ENCODE data around the gene SLC12A2.
A peak's percentile ranks its signal among the peaks of the same experiment; 100 is the strongest.

SLC12A2 gene

GRCh38 chr5:128169401-128170017, 85.9 kb downstream of the SLC12A2 start:
- DNase-seq (ENCODE audit: low read depth), result no peak

DNA sequence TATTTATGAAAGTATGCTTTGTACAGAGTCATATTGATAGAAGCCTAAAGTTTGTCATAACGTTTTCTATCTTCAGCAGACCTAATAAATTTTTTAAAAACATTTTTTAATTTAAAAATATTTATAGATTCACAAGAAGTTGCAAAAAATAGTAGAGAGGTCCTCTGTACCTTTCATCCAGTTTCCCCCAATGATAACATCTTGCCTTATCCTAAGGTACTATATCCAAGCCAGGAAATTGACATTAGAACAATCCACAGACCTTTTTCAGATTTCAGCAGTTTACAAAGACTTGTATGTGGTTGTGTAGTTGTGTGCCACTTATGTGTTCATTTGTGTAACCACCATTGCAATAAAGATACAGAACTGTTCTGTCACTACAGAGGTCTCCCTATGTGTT, 88.5 kb downstream of the SLC12A2 start:
- no peak for DNase-seq (ENCODE audit: low read depth)

GRCh38 chr5:128174951-128175350, 91.4 kb downstream of the SLC12A2 start:
- DNase-seq (ENCODE audit: low read depth), result no peak

DNA sequence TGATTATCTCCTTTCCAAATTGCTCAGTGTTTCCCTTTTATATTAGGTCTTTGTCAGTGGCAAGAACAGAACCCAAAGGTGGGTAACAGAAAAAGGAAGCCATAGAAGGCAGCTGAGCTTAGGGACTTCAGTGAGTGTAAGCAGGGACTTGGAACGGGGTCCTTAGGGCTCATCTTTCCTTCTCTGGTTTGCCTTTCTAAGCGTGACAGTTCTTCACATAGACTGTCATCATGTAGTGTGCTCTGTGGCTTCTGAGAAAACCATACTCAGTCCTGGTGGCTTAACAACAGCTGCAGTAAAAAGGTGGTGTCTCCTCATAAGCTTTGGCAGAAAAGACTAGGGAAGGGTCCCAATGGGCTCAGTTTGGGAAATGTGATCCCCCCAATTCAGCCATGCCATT, 108.8 kb downstream of the SLC12A2 start:
- DNase-seq (ENCODE audit: low read depth), result no peak

DNA sequence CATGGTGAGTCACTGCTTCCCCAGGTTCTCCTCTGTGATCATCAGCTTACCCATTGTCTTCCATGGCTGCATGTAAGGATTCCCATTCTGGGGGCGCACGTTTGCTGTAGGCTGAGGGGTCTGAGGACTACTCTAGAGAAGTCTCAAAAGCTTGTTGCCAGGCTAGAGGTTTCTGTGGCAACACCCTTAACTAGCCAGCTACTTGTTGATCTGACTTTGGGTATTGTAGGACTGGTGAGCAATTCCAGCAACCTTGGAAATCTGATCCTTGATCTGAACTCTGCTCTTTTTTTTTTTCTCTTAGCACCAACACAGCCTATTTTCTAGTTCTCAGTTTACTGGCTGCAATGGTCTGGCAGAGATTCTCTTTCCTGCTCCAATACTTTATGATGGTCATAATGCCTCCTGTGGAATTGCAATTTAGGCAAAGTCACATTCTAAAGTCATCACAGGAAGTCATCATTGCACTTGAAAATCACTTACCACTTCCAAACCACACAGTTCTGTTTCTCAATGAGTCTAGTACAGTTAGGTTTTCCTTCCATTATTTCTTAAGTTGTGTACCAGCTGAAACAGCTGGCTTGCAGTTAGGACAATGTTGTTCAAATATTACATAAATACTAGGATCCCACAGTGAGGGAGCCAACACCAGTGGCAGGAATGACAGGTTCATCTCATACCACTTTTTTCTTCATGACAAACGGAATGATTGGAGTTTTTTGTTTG, 110.3 kb downstream of the SLC12A2 start:
- DNase-seq (ENCODE audit: low read depth), result no peak

- no peak for DNase-seq (ENCODE audit: low read depth)
Measured at GRCh38 chr5:128195316-128195715, 111.8 kb downstream of the SLC12A2 start.

GRCh38 chr5:128196080-128196479, 112.5 kb downstream of the SLC12A2 start:
- DNase-seq (ENCODE audit: low read depth), result no peak

DNA sequence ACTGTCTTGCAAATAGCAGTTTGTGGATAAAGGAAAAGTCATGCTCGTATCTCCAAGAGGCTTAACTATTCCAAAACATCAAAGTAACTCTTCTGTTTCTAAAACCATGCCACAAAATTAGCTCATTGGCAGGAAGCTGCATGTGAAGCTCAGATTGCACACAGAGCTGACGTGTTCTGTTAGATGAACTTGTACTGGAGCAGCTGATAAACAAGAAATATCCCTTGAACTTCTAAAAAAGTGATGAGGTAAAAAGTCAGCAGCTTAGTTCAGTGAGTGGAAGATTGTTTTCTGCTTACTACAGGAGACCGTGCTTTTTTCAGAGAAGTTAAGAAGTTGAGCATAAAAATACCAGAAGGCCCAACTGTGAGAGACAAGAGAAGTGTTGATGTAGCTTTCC, 113.2 kb downstream of the SLC12A2 start:
- no peak for DNase-seq (ENCODE audit: low read depth)

GRCh38 chr5:128197896-128198522, 114.4 kb downstream of the SLC12A2 start:
- DNase-seq (ENCODE audit: low read depth), result no peak

GRCh38 chr5:128199104-128199503, 115.5 kb downstream of the SLC12A2 start:
- DNase-seq (ENCODE audit: low read depth), result no peak

DNA sequence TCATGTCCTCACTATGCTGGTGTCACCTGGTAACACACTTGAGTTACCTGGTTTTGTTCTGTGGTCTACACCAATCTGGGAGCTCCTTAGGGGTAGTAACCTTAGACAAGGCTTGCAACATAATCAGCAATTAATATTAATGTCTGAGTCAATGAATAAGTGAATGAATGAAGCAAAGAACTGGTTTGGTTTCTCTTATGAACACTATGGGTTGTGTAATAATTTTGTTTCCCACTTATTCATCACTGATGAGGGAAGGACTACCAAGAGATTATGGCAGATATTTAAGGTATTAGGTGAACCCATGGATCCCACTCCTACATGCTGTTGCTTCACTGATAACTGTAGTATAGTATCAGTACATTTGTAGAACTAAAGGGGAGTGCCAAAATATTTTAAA, 116.0 kb downstream of the SLC12A2 start:
- no peak for DNase-seq (ENCODE audit: low read depth)

GRCh38 chr5:128201065-128201926, 117.7 kb downstream of the SLC12A2 start:
- peak; percentile 64 for DNase-seq (ENCODE audit: low read depth)

GRCh38 chr5:128202320-128202719, 118.8 kb downstream of the SLC12A2 start:
- DNase-seq (ENCODE audit: low read depth), result no peak

GRCh38 chr5:128208436-128208835, 124.9 kb downstream of the SLC12A2 start:
- no peak for DNase-seq (ENCODE audit: low read depth)

DNA sequence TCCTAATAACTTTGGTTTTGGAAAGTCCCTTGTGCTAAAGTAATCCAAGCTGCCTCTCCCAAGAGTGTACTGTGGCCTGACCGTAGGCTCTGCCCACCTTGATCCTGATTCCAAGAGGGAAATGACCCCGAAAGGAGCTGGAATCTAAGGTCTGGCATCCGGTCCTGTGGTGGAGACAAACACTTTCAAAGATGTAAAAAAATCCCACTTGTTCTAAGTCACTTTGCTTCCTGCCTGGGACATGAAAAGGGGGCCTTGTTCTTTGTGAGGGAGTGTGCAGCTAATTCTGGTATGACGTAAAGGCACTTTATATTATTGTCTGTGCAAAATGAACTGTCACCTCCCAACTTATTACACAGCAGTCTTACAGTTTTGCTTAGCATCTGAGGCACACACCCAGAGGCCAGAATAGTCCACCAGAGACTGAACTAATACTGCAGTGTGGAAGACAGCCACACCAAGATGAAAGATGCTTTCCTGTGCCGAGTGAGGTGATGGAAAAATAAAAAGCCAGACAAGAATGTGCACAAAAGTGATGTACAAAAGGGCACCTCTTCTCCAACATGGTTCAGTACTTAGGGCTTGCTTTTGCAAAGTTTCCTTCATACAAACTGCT, 128.7 kb downstream of the SLC12A2 start:
- DNase-seq (ENCODE audit: low read depth), result no peak

GRCh38 chr5:128213340-128213739, 129.8 kb downstream of the SLC12A2 start:
- no peak for DNase-seq (ENCODE audit: low read depth)

DNA sequence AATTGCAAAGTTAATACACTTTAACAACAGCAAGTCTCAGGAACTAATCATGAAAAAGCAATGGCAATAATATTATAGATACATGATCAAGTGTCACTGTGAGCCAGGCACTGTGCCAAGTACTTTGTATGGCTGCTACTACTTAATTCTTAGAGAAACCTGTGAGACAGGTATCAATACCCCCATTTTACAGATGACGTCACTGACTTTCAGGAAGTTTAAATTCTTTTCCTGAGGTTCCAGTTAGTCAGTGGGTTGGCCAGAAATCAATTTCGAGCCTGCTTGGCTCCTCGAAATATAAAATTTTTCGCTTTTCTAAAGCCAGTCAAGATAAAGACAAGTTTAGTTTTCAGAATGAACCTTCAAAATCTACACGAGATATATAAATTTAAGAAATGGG, 130.3 kb downstream of the SLC12A2 start:
- DNase-seq (ENCODE audit: low read depth), result no peak

DNA sequence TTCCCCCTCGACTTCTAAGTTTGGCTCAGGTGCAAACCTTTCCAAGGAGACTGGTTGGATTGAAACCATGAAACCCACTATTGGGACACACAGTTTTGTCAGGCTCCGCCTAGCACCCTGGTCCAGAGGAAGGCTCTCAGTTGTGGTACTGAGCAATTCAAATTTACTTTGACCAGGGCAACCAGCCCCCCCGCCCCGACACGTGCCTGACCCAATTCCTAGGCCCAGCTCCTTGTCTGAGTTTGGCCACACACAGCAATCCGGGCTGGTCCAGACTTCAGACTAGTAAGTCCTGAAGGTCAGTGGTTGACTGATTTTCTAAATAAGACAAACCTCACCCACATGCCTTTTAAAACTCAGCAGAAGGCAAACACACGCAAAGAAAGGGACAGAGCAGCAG, 132.7 kb downstream of the SLC12A2 start:
- DNase-seq (ENCODE audit: low read depth), result no peak

DNA sequence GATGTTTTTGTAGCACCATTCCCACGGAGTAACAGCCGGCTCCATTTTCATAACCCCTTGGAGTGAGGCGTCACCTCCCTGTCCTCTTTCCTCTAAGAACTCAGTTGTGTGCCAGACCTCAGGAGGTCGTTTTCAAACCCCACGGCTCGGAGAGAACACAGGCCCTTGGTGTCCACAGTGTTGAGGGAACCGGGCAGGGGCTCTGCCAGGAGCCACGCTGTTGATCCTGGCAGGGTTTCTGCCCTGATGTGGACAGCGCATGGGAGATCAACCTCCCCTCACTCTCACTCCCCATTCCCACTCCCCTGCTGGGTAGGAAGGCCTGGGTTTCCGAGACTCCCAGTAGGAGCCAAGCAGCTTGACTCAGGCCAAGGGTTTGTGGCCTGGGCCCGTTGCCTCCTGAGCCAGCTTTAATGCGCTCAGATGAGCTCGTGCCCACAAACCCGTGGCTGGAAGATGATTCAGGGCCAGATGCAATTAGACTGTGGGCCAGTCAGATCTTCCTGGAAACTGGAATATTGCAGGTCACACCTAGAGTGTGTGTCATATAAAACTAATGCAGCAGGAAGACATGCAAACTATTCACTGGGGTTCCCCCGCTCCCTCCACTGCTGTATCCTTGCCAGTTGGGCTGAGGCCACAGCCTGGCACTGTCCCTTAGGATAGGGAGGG, 133.4 kb downstream of the SLC12A2 start:
- DNase-seq (ENCODE audit: low read depth), result no peak

DNA sequence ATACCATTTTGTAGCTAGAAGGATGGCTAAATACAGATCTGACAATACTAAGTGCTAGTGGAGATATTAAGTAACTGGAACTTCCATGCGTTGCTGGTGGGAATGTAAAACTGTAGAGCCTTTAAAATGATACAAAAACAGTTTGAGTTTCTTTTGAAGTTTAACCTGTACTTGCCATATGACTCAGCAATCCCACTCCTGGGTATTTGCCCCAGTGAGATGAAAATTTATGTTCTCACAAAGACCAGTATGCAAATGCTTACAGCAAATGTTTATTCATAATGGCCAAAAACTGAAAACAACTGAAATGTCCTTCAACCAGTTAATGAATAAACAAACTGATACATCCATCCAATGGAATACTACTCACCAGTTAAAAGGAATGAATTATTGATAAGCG, 137.3 kb downstream of the SLC12A2 start:
- no peak for DNase-seq (ENCODE audit: low read depth)

GRCh38 chr5:128224336-128224735, 140.8 kb downstream of the SLC12A2 start:
- DNase-seq (ENCODE audit: low read depth), result no peak

All from stimulated activated CD8-positive, alpha-beta memory T cell treated with anti-CD3 and anti-CD28 coated beads, Interleukin-12 subunit alpha, Interleukin-12 subunit beta, amount 100 ng/mL, for 4 hours (primary cell).